ENCODE measurements around the gene NT5DC4. TPM values are rescaled to one million over a fixed set of nuclear protein-coding genes. Genes with fewer than 3 reads are reported as not detected.
A peak's percentile ranks its signal among the peaks of the same experiment; 100 is the strongest.

The NT5DC4 gene
- total RNA-seq: not detected

DNA sequence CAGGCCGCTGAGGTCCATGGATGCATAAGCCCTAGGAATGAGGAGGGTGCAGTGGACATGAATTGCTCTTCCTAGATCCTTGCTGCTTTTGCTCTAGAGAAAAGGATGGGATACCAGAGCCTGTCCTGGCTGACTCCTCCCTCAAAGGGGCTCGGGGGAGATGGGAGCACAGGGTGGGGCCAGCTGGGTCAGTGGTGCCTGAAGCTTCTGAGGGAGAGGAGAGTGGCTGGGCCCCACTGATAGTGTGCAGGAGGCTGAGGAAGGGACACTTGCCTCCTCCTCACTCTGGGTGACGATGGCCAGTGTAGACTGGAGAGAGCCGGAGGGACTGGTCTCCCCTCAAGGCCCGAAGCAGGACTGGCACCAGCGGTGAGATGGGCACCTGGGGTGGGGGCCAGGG is at the start of gene NT5DC4:
Gene NT5DC4 (plus strand): TSS at position 236 of the 400 bp plus-strand sequence. CDS start 60 bp downstream, at position 296.
- no peak for DNase-seq (ENCODE audit: low spot score)

DNA sequence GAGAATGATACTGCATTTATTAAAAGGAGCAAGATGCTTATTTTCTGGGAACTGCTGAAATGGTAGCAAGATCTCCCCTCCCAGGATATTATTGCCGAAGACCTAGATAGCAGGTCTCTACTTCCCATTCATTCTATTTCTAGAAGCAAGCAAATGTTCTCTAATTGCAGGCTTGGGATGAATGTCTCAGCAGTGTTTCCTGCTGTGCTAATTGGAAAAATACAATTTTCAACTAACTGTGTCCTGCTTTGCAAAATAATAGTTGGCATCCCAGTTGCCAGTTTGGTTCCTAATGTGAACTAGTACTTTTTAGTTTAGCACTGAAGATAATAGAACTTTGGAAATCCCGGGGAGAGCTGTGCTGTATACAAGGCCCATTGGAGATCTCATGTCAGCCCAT is 49.0 kb upstream of the NT5DC4 start:
- no peak for DNase-seq (ENCODE audit: low spot score)

GRCh38 chr2:112673008-112673407 is 47.8 kb upstream of the NT5DC4 start:
- no peak for DNase-seq (ENCODE audit: low spot score)

GRCh38 chr2:112674229-112674628 is 46.6 kb upstream of the NT5DC4 start:
- no peak for DNase-seq (ENCODE audit: low spot score)

DNA sequence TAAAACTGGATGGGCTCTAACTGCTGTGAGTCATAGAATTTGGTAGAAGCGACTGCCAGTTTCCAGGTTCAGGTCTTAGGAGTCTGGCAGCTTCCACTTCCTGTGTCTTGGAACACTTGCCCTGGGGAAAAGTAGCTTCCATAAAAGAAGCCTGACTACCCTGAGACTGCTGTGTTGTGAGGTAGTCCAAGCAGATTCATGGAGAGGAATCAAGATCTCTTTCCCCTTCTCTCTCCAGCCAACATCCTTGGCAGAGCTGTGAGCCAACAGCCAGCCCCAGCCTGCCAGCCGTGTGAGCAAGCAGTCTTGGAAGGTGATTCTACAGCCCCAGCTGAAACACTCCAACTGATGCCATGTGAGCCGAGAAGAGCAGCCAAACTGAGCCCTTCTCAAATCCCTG is 41.3 kb upstream of the NT5DC4 start:
- DNase-seq (ENCODE audit: low spot score): no peak

- DNase-seq (ENCODE audit: low spot score): no peak
Measured at GRCh38 chr2:112680666-112681101, 40.1 kb upstream of the NT5DC4 start.

GRCh38 chr2:112682101-112682500 is 38.7 kb upstream of the NT5DC4 start:
- DNase-seq (ENCODE audit: low spot score): no peak

DNA sequence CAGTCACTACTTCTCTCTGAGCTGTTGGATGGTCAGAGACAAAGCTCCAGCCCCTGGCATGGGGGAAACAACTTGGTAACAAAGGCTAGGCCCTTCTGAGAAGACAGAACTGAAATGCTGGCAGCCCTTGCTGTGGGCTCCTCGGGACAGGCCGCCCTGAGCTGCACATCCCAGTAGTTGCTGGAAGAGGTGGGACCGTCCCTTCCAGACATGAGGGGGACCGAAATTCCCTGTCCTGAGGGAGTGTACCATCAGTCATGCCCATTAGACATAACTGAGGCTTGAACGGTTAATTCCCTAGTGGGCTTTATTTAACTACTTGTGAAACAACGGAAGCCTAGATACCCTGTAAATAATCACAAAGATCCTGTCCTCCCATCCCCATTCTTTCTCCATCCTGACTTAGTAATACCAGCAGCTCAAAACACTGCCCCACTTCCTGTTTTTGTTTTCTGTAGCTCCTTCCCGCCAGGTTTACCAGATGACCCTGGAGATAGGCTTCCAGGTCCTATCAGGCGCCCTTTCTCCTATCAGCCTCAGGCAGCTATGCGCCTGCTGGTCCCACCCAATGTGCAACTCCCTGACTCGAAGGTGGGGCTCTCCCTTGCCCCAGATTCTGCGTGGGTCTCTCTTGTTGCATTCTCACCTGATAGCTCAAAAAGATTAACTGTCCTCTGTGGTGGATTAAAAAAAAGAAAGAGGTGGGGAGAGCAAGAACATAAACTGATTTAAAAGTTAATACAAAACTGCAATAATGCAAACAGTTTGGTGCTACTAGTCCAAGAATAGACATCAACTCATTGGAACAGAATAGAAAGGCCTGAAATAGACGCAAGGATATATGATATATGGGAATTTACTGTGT is 37.0 kb upstream of the NT5DC4 start:
- DNase-seq (ENCODE audit: low spot score): no peak

GRCh38 chr2:112684415-112684775 is 36.4 kb upstream of the NT5DC4 start:
- DNase-seq (ENCODE audit: low spot score): no peak

- DNase-seq (ENCODE audit: low spot score): no peak
Measured at GRCh38 chr2:112685271-112685884, 35.4 kb upstream of the NT5DC4 start.

- no peak for DNase-seq (ENCODE audit: low spot score)
Measured at GRCh38 chr2:112686348-112687217, 34.2 kb upstream of the NT5DC4 start.

DNA sequence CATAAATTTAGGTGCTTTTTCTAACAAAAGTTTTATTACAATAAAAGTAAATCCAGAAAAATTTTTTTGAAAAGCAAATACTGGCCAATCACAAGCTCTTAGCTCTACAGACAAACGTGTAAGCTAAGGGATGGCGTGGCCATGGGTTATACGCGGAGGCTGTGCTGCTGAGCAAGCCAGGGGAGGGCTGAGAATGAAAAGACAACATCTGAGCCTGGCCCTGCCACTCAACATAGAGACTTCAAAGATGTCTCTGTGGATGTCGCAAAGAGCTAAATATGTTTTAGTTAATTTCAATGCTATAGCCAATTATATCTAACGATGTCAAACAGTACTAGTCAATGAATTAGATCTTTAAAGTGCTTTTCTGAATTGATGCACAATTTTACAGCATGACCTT is 33.3 kb upstream of the NT5DC4 start:
- DNase-seq (ENCODE audit: low spot score): no peak

DNA sequence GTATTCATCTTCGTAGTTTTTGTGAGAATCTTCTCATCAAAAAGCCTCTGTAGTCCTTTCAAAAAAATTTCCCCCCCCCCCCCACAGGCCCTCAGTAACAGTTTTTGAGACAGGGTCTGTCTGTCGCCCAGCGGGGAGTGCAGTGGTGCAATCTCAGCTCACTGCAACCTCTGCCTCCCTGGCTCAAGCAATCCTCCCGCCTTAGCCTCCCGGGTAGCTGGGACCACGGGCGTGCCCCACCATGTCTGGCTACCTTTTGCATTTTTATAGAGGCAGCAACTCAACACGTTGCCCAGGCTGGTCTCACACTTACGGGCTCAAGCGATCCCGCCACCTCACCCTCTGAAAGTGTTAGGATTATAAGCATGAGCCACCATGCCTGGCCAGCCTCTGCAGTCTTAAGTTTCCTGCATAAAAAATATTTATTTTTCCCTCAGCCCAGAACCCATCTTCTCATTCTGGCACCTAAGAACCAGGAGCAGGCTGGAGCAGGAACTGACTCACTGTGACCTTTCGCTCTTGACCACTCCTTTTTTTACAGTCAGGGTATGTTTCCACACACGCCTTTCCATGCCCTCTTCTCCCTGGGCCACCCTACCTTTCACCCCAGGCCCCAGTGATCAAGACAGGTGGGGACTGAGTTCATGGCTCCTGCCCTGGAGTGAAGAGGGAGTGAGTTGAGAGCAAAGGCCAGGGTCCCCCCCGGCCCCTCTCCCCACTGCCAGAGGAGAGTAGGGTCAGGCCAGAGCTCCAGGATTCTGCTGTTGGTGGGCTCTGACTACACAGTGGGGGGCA is 32.5 kb upstream of the NT5DC4 start:
- no peak for DNase-seq (ENCODE audit: low spot score)

- peak; percentile 66 for DNase-seq (ENCODE audit: low spot score)
Measured at GRCh38 chr2:112690853-112691401, 29.9 kb upstream of the NT5DC4 start.

- no peak for DNase-seq (ENCODE audit: low spot score)
Measured at GRCh38 chr2:112691881-112692281, 28.9 kb upstream of the NT5DC4 start.

DNA sequence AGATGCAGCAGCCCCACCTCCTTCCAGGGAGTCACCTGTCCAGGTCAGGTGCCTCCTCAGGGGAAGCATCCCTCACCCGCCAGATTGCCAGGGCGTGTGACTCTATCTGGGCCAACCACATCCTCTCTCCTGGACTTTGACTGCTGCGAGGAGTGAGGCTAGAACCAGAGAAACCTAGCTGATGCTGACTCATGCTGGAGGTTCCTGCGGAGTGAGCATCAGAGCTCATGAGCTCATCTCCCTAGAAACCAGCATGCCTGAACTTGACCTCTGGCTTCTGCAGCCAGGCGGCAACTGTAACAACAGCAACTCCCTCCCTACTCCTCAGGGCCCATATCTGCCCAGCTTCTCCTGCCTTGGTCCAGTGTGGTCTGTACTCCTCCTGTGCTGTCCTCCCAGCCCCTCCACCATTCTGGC is 28.3 kb upstream of the NT5DC4 start:
- peak; percentile 84 for DNase-seq (ENCODE audit: low spot score)

- DNase-seq (ENCODE audit: low spot score): no peak
Measured at GRCh38 chr2:112692918-112693317, 27.9 kb upstream of the NT5DC4 start.

- no peak for DNase-seq (ENCODE audit: low spot score)
Measured at GRCh38 chr2:112693596-112693995, 27.2 kb upstream of the NT5DC4 start.

DNA sequence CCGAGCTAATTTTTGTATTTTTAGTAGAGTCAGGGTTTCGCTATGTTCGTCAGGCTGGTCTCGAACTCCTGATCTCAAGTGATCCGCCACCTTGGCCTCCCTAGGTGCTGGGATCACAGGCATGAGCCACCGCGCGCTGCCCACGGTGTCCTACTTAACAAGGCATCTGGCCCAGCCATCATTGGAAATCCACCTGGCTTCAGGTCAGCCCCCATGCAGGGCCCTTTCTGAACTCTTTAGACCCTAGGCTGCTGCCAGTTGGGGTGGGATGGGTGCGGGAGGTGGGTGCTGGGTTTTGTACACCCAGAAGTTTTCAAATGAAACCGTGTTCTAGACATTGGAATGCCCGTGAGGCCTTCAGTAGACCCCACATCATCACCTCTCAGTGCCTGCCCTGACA is 26.6 kb upstream of the NT5DC4 start:
- no peak for DNase-seq (ENCODE audit: low spot score)

GRCh38 chr2:112698834-112699515 is 21.8 kb upstream of the NT5DC4 start:
- DNase-seq (ENCODE audit: low spot score): no peak
